Measurements from ENCODE around the gene DISP2. TPM values are rescaled to one million over a fixed set of nuclear protein-coding genes. Genes with fewer than 3 reads are reported as not detected.

The DISP2 gene
- total and polyA plus RNA-seq, 2 of the 8 experiments (the other 6 are each of a cell fraction or from before 2014, with no cell fraction given): 0.45 to 1.2 TPM

GRCh38 chr15:40340038-40340739, 17.8 kb upstream of the DISP2 start:
- H3K9ac ChIP-seq (replicated peaks in 1 of 4; ENCODE audit: extremely low read depth in 1 of 4, low read depth in 3 of 4, low read length in 3 of 4): no peak overlapping the region
- TF ChIP-seq FOSL1 (IDR thresholded peaks at IDR 0.05; ENCODE audit: insufficient read depth, low read depth, low read length): no peak
- 0 out of 2 replicates have a peak, but pooled peaks have one; percentile 34 for TF ChIP-seq RBBP5 (IDR thresholded peaks at IDR 0.05; ENCODE audit: borderline replicate concordance, low read depth, low read length)
- no peak for TF ChIP-seq BACH1 (IDR thresholded peaks at IDR 0.05; ENCODE audit: low read length)
- peak overlapping the region; percentile 38 for H2BK120ac ChIP-seq (replicated peaks; ENCODE audit: low read depth, low read length)
- H4K8ac ChIP-seq (ENCODE audit: extremely low read depth, insufficient read depth, low read length): peak overlapping the region; percentile 89
- H3K23ac ChIP-seq (ENCODE audit: insufficient read length): no peak overlapping the region
- no peaks in the 10 kb centered on the region for H3K23me2 ChIP-seq (ENCODE audit: low read depth, low read length)
- H2BK20ac ChIP-seq (ENCODE audit: low read length): peak overlapping the region; percentile 90; the same call in 1 of the 2 replicates
- H3K56ac ChIP-seq (replicated peaks; ENCODE audit: insufficient read length, low read depth, low read length): no peak overlapping the region
- no peaks in the 10 kb centered on the region for H3K79me2 ChIP-seq (ENCODE audit: control insufficient read depth in 1 of 2, insufficient read depth in 2 of 2, low read length in 2 of 2)
- ChIA-PET CTCF (ENCODE audit: partially characterized antibody) (interaction anchor here (0.6 to 27.4 kb wide), 16 partner anchors 12 to 539 kb away, joined by 3 to 584 read pairs (median 36); partner anchors contain the start of genes ANKRD63, DISP2, INAFM2 and IVD), POLR2A (ENCODE audit: partially characterized antibody) (interaction anchor here (0.9 to 8.1 kb wide), 8 partner anchors 10 to 55 kb away, joined by 3 to 66 read pairs (median 4); partner anchors contain the start of gene INAFM2)
- no peak overlapping the region for H2AK5ac ChIP-seq (ENCODE audit: low read depth, low read length)
- H2BK5ac ChIP-seq (ENCODE audit: low read depth, low read length): peak overlapping the region; percentile 52; the same call in 1 of the 2 replicates
- H4K20me1 ChIP-seq (replicated peaks in 1 of 2; ENCODE audit: control insufficient read depth in 1 of 2, insufficient read depth in 2 of 2, low read length in 2 of 2): no peaks in the 10 kb centered on the region
- FAIRE-seq: no peak
- H2AFZ ChIP-seq (ENCODE audit: low read length): no peak overlapping the region; the same call in 1 of the 2 replicates
- H3K27ac ChIP-seq (ENCODE audit: low read depth, low read length): no peak overlapping the region
- H4K91ac ChIP-seq (replicated peaks; ENCODE audit: insufficient read length, low read length): peak overlapping the region; percentile 61
- no peak overlapping the region for H3K4ac ChIP-seq (replicated peaks; ENCODE audit: insufficient read length, low read depth, low read length)
- H4K5ac ChIP-seq (ENCODE audit: insufficient read length, low read depth, low read length): peak overlapping the region; percentile 13
- no peaks in the 10 kb centered on the region for H3K9me3 ChIP-seq (ENCODE audit: insufficient read depth in 2 of 2, low read depth in 1 of 2, low read length in 1 of 2)
- WGBS, 2 experiments (ENCODE audit: extremely low coverage in 1 of 2, insufficient coverage in 1 of 2, insufficient read length in 1 of 2, insufficient replicate concordance in 2 of 2, low coverage in 1 of 2, low lambda C conversion rate in 2 of 2, missing lambda C conversion rate in 1 of 2): 89% methylated on average over 7 of the region's 14 CpGs; no CpG with 5 or more reads in 1 of the 2 experiments
- peak overlapping the region; percentile 90 for H3K18ac ChIP-seq (ENCODE audit: extremely low read depth, low read length)
- no peak overlapping the region for H2BK15ac ChIP-seq (ENCODE audit: low read length)
- peaks cover 0 to 31% (median 22%) of the 10 kb centered on the region in 4 experiments; a peak in 6 of 7 replicates for H3K4me1 ChIP-seq (replicated peaks in 1 of 4; ENCODE audit: control insufficient read depth in 3 of 4, insufficient read depth in 4 of 4, low read length in 3 of 4)
- no peaks in the 10 kb centered on the region for H3K36me3 ChIP-seq (ENCODE audit: control insufficient read depth in 2 of 4, insufficient read depth in 4 of 4, low read length in 3 of 4)
- no peak overlapping the region for H2BK12ac ChIP-seq (ENCODE audit: low read depth, low read length)
- H3K27me3 ChIP-seq (replicated peaks in 1 of 4; ENCODE audit: control insufficient read depth in 3 of 4, extremely low read depth in 1 of 4, insufficient read depth in 3 of 4, low read length in 3 of 4): peaks cover 0 to 4% (median under 1%) of the 10 kb centered on the region in 4 experiments; a peak in 1 of 7 replicates
- no peak overlapping the region for H3K4me3 ChIP-seq (ENCODE audit: extremely low read depth in 1 of 4, insufficient read depth in 2 of 4, low read depth in 3 of 4, low read length in 4 of 4)
- peak in 1 of 2 experiments; percentile 56 for DNase-seq (ENCODE audit: low read depth in 1 of 2, low spot score in 2 of 2)
- H3K14ac ChIP-seq (ENCODE audit: insufficient read length): no peak overlapping the region
- H3K79me1 ChIP-seq (ENCODE audit: low read depth, low read length): no peaks in the 10 kb centered on the region
- H3K4me2 ChIP-seq (ENCODE audit: insufficient read depth in 1 of 2, low read depth in 2 of 2, low read length in 2 of 2): no peak overlapping the region

All from H1 (cell line).